IMR-90 (cell line): ENCODE results near the gene C10orf71. TPM values are rescaled to one million over a fixed set of nuclear protein-coding genes. Genes with fewer than 3 reads are reported as not detected.

Source experiments
- ATAC-seq: fragments of 200-7000 bp; cut with Tn5 transposase; 2 replicates; pipeline ENCODE4 v1.9.1; 2020; ENCODE audit warnings: low read depth, mild to moderate bottlenecking, moderate library complexity
- BruUV-seq: library from RNA; stranded (reverse); fragments of 400-500 nt; replicated peaks from 2 replicates; lab custom pipeline; 2021; lab: Mats Ljungman, UMichigan
- CTCF ChIA-PET: fragments of 300-600 bp; formaldehyde crosslinking; extraction: SDS; loops from one replicate; lab custom pipeline; 2021; ENCODE audit warnings: antibody characterized with exemption; lab: Yijun Ruan, JAX
- POLR2A ChIA-PET: fragments of 300-600 bp; sonication (Branson Sonifier 250); formaldehyde crosslinking; loops from one replicate; lab custom pipeline; 2022; ENCODE audit warnings: antibody characterized with exemption; ENCODE audit not compliant: unreplicated experiment; lab: Charles Lee
- DNase-seq: peaks from one replicate; pipeline ENCODE4 v3.0.0; 2013
- H2AFZ ChIP-seq: replicated peaks from 2 replicates; pipeline ENCODE3; 2013; ENCODE audit warnings: low read length, mild to moderate bottlenecking; ENCODE audit not compliant: poor library complexity
- H2AK5ac ChIP-seq: 2 replicates; pipeline ENCODE4 v1.6.1; 2013; ENCODE audit warnings: low read depth, low read length, inconsistent platforms
- H2AK9ac ChIP-seq: replicated peaks from 2 replicates; pipeline ENCODE3; 2013; ENCODE audit warnings: mild to moderate bottlenecking, low read depth, low read length, moderate library complexity; ENCODE audit not compliant: poor library complexity
- H2BK120ac ChIP-seq: 2 replicates; pipeline ENCODE4 v1.6.1; 2013; ENCODE audit warnings: low read depth, low read length, inconsistent platforms
- H2BK15ac ChIP-seq: 3 replicates; pipeline ENCODE4 v1.6.1; 2013; ENCODE audit warnings: low read depth, low read length, inconsistent platforms
- H2BK20ac ChIP-seq: 2 replicates; pipeline ENCODE4 v1.6.1; 2013; ENCODE audit warnings: low read depth, mild to moderate bottlenecking, inconsistent platforms, low read length, moderate library complexity
- H2BK5ac ChIP-seq: 2 replicates; pipeline ENCODE4 v1.6.1; 2013; ENCODE audit warnings: mild to moderate bottlenecking, low read depth, low read length, inconsistent platforms; ENCODE audit not compliant: poor library complexity, severe bottlenecking
- H3K14ac ChIP-seq: replicated peaks from 2 replicates; pipeline ENCODE4 v1.6.1; 2013; ENCODE audit warnings: low read depth, low read length, inconsistent platforms
- H3K18ac ChIP-seq: 2 replicates; pipeline ENCODE4 v1.6.1; 2013; ENCODE audit warnings: low read depth, low read length, control low read depth
- H3K23ac ChIP-seq: 2 replicates; pipeline ENCODE4 v1.6.1; 2013; ENCODE audit warnings: low read depth, low read length, inconsistent platforms
- H3K27ac ChIP-seq: 2 replicates; pipeline ENCODE4 v1.5.1; 2013; ENCODE audit warnings: mild to moderate bottlenecking, control low read depth, low read length; ENCODE audit not compliant: insufficient read depth
- H3K27me3 ChIP-seq: 2 replicates; pipeline ENCODE4 v1.6.1; 2013; ENCODE audit warnings: low read length; ENCODE audit not compliant: control insufficient read depth, insufficient read depth
- H3K36me3 ChIP-seq: 2 replicates; pipeline ENCODE4 v1.6.1; 2013; ENCODE audit warnings: low read length, mixed read lengths; ENCODE audit not compliant: control insufficient read depth, insufficient read depth
- H3K4ac ChIP-seq: 2 replicates; pipeline ENCODE4 v1.6.1; 2013; ENCODE audit warnings: low read depth, low read length, inconsistent platforms
- H3K4me1 ChIP-seq: 2 replicates; pipeline ENCODE4 v1.6.1; 2013; ENCODE audit warnings: low read length, mixed read lengths; ENCODE audit not compliant: control insufficient read depth, insufficient read depth
- H3K4me2 ChIP-seq: 2 replicates; pipeline ENCODE4 v1.6.1; 2013; ENCODE audit warnings: low read depth, mild to moderate bottlenecking, control low read depth, low read length, moderate library complexity
- H3K4me3 ChIP-seq: 2 replicates; pipeline ENCODE4 v1.5.1; 2013; ENCODE audit warnings: low read depth, mild to moderate bottlenecking, control low read depth, low read length, moderate library complexity; ENCODE audit not compliant: insufficient read depth
- H3K56ac ChIP-seq: 2 replicates; pipeline ENCODE4 v1.6.1; 2013; ENCODE audit warnings: low read length, inconsistent platforms; ENCODE audit not compliant: insufficient read depth; ENCODE audit errors: extremely low read depth
- H3K79me1 ChIP-seq, 2 experiments: 2 replicates each; pipeline ENCODE4 v1.6.1; 2013; ENCODE audit warnings: low read length in 2 of 2, inconsistent platforms in 1 of 2, low read depth in 1 of 2
- H3K9ac ChIP-seq: 2 replicates; pipeline ENCODE4 v1.6.1; 2013; ENCODE audit warnings: low read depth, low read length, control low read depth
- H3K9me1 ChIP-seq: 2 replicates; pipeline ENCODE4 v1.6.1; 2013; ENCODE audit warnings: low read length, inconsistent platforms; ENCODE audit not compliant: insufficient read depth
- H3K9me3 ChIP-seq: 2 replicates; pipeline ENCODE4 v1.6.1; 2013; ENCODE audit warnings: low read length; ENCODE audit not compliant: control insufficient read depth, insufficient read depth
- H4K20me1 ChIP-seq: 2 replicates; pipeline ENCODE4 v1.6.1; 2013; ENCODE audit warnings: low read length, inconsistent platforms; ENCODE audit not compliant: insufficient read depth
- H4K5ac ChIP-seq: 2 replicates; pipeline ENCODE4 v1.6.1; 2013; ENCODE audit warnings: mild to moderate bottlenecking, low read depth, low read length, control low read depth
- H4K8ac ChIP-seq, 2 experiments: 2 replicates each; pipeline ENCODE4 v1.6.1; 2013; ENCODE audit warnings: low read depth in 2 of 2, low read length in 2 of 2, control low read depth in 1 of 2, inconsistent platforms in 1 of 2
- H4K91ac ChIP-seq: 2 replicates; pipeline ENCODE4 v1.6.1; 2013; ENCODE audit warnings: low read depth, low read length, inconsistent platforms; ENCODE audit not compliant: insufficient read depth
- BHLHE40 ChIP-seq: fragments of 150-350 bp; IDR thresholded peaks from 2 replicates; pipeline ENCODE4 v1.6.1; 2016; ENCODE audit warnings: mild to moderate bottlenecking, low read depth, low read length
- CEBPB ChIP-seq: IDR thresholded peaks from 2 replicates; pipeline ENCODE4 v1.6.1; 2012; ENCODE audit warnings: low read depth, low read length, improper control_type of control experiment
- CHD1 ChIP-seq: IDR thresholded peaks from 2 replicates; pipeline ENCODE4 v1.6.1; 2012; ENCODE audit warnings: low read depth, low read length, improper control_type of control experiment
- FOS ChIP-seq: fragments of 150-350 bp; IDR thresholded peaks from 2 replicates; pipeline ENCODE4 v1.6.1; 2016; ENCODE audit warnings: low read depth, low read length
- MAFK ChIP-seq: IDR thresholded peaks from 2 replicates; pipeline ENCODE4 v1.6.1; 2012; ENCODE audit warnings: low read depth, low read length, improper control_type of control experiment
- MAZ ChIP-seq: IDR thresholded peaks from 2 replicates; pipeline ENCODE4 v1.6.1; 2012; ENCODE audit warnings: low read depth, mild to moderate bottlenecking, low read length, improper control_type of control experiment, moderate library complexity, borderline replicate concordance
- MXI1 ChIP-seq: IDR thresholded peaks from 2 replicates; pipeline ENCODE4 v1.6.1; 2012; ENCODE audit warnings: low read depth, mild to moderate bottlenecking, low read length, moderate library complexity, borderline replicate concordance
- NFE2L2 ChIP-seq: fragments of 150-350 bp; IDR thresholded peaks from 2 replicates; pipeline ENCODE4 v1.6.1; 2016; ENCODE audit warnings: low read depth, mild to moderate bottlenecking, low read length
- POLR2A ChIP-seq: IDR thresholded peaks from 2 replicates; pipeline ENCODE4 v1.6.1; 2012; ENCODE audit warnings: mild to moderate bottlenecking, low read depth, low read length
- RAD21 ChIP-seq: IDR thresholded peaks from 2 replicates; pipeline ENCODE4 v1.6.1; 2012; ENCODE audit warnings: low read length, improper control_type of control experiment
- RCOR1 ChIP-seq: IDR thresholded peaks from 2 replicates; pipeline ENCODE4 v1.6.1; 2012; ENCODE audit warnings: mild to moderate bottlenecking, low read length, improper control_type of control experiment; ENCODE audit not compliant: insufficient replicate concordance
- RFX5 ChIP-seq: IDR thresholded peaks from 2 replicates; pipeline ENCODE4 v1.8.0; 2012; ENCODE audit warnings: low read depth, mild to moderate bottlenecking, low read length, moderate library complexity
- SMC3 ChIP-seq: fragments of 150-350 bp; IDR thresholded peaks from 2 replicates; pipeline ENCODE4 v1.6.1; 2016; ENCODE audit warnings: low read depth, mild to moderate bottlenecking, antibody characterized with exemption, low read length, moderate library complexity
- WGBS, 2 experiments: methylation state at CpG; one replicate each; pipeline versions ENCODE4 v1.1.5 to v1.1.7; 2013; ENCODE audit warnings: missing lambda C conversion rate in 2 of 2; ENCODE audit not compliant: insufficient read length in 1 of 2; ENCODE audit errors: extremely low coverage in 2 of 2; 5-methylcytosine and 5-hydroxymethylcytosine counted together
- dilution Hi-C: fragments of 300-500 bp; cut with HindIII; formaldehyde crosslinking; loops from one replicate; pipeline ENCODE4 v1.14.3; 2018; ENCODE audit warnings: low sequenced_read_pairs; ENCODE audit not compliant: unreplicated experiment
- in situ Hi-C: fragments of 300-500 bp; cut with MboI; formaldehyde crosslinking; loops from 3 replicates; pipeline ENCODE4 v1.14.3; 2019; ENCODE audit warnings: low sequenced_read_pairs, inconsistent platforms, mixed read lengths
- intact Hi-C: fragments of 100-400 bp; cut with micrococcal nuclease; formaldehyde crosslinking; loops from 2 replicates; pipeline ENCODE4 v1.10.0; 2022
- polyA plus RNA-seq, 3 experiments: library from polyadenylated mRNA; depleted of rRNA; stranded (reverse); fragments of >200 nt; gene quantifications; 2 replicates each; pipeline ENCODE4 v1.2.3, GENCODE V29; 2012; ENCODE audit warnings: low replicate concordance in 1 of 3
- total RNA-seq: library from RNA; depleted of rRNA; stranded (reverse); fragments of >200 nt; gene quantifications from 2 replicates; pipeline ENCODE4 v1.2.3, GENCODE V29; 2012
- TF ChIP-seq, protein P1 (sequence below): conservative IDR thresholded peaks from 2 replicates; pipeline ENCODE4 v1.5.1; 2012; ENCODE audit warnings: mild to moderate bottlenecking, low read depth, low read length, improper control_type of control experiment
- TF ChIP-seq, protein P2 (sequence below): fragments of 150-350 bp; IDR thresholded peaks from 2 replicates; pipeline ENCODE4 v1.6.1; 2017; ENCODE audit warnings: mild to moderate bottlenecking, antibody characterized with exemption, low read length, low read depth
- TF ChIP-seq, protein P3 (sequence below): fragments of 150-350 bp; IDR thresholded peaks from 2 replicates; pipeline ENCODE4 v1.6.1; 2016; ENCODE audit warnings: low read depth, mild to moderate bottlenecking, low read length, moderate library complexity, borderline replicate concordance

The C10orf71 gene
- total and polyA plus RNA-seq, 2 of the 4 experiments (the other 2 are of a cell fraction) = not detected

DNA sequence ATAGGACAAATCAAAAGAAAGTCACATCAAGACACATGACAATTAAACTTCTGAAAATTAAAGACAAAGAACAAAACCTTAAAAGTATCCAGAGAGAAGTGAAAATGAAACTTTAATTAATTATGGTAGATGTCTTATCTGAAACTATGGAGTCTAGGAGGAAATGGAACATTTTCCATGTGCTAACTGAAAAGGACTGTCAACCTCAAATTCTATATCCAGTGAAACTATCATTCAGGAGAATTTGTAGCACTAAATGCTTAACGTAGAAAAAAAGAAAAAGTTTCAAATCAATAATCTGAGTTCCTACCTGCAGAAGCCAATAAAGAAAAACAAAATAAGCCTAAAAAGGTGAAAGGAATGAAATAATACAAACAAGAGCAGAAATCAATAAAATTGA, 33.1 kb upstream of the C10orf71 start:
- Histone ChIP-seq H3K79me1 (no peaks in the 10 kb centered on the region), H3K27me3 (peaks cover 9% of the 10 kb centered on the region), H2BK5ac (no peak overlapping the region), H3K4me3 (no peak overlapping the region), H3K18ac (no peak overlapping the region), H3K36me3 (no peaks in the 10 kb centered on the region), H3K23ac (no peak overlapping the region), H3K9me3 (no peaks in the 10 kb centered on the region; the same call in 1 of the 2 replicates), H3K9ac (no peak overlapping the region), H2BK20ac (no peak overlapping the region), H2BK15ac (no peak overlapping the region), H2AK5ac (no peak overlapping the region), H3K27ac (no peak overlapping the region), H4K8ac (no peak overlapping the region), H3K56ac (no peak overlapping the region), H2AFZ (no peak overlapping the region), H3K4ac (no peak overlapping the region), H3K4me1 (no peaks in the 10 kb centered on the region), H3K4me2 (no peak overlapping the region), H2AK9ac (no peak overlapping the region), H3K9me1 (no peaks in the 10 kb centered on the region), H4K91ac (no peak overlapping the region), H4K20me1 (no peaks in the 10 kb centered on the region), H3K14ac (no peak overlapping the region), H2BK120ac (no peak overlapping the region), H4K5ac (no peak overlapping the region)
- in situ Hi-C loops (no loop called here), intact Hi-C loops (no loop called here), dilution Hi-C loops (no loop called here)
- no TSS peak for BruUV-seq
- no peak for ATAC-seq
- POLR2A ChIA-PET = no interaction called here
- WGBS, 2 experiments = no CpG with 5 or more reads among the region's 1 CpG
- DNase-seq = no peak
- TF ChIP-seq, protein P1, sequence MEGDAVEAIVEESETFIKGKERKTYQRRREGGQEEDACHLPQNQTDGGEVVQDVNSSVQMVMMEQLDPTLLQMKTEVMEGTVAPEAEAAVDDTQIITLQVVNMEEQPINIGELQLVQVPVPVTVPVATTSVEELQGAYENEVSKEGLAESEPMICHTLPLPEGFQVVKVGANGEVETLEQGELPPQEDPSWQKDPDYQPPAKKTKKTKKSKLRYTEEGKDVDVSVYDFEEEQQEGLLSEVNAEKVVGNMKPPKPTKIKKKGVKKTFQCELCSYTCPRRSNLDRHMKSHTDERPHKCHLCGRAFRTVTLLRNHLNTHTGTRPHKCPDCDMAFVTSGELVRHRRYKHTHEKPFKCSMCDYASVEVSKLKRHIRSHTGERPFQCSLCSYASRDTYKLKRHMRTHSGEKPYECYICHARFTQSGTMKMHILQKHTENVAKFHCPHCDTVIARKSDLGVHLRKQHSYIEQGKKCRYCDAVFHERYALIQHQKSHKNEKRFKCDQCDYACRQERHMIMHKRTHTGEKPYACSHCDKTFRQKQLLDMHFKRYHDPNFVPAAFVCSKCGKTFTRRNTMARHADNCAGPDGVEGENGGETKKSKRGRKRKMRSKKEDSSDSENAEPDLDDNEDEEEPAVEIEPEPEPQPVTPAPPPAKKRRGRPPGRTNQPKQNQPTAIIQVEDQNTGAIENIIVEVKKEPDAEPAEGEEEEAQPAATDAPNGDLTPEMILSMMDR = no peak
- no peak for TF ChIP-seq RCOR1
- no peak for TF ChIP-seq POLR2A
- no peak for TF ChIP-seq SMC3
- TF ChIP-seq MXI1 = no peak
- TF ChIP-seq NFE2L2 = no peak
- no peak for TF ChIP-seq RFX5
- TF ChIP-seq BHLHE40 = no peak
- no peak for TF ChIP-seq CHD1
- TF ChIP-seq FOS = no peak
- no peak for TF ChIP-seq MAZ
- TF ChIP-seq, protein P2, sequence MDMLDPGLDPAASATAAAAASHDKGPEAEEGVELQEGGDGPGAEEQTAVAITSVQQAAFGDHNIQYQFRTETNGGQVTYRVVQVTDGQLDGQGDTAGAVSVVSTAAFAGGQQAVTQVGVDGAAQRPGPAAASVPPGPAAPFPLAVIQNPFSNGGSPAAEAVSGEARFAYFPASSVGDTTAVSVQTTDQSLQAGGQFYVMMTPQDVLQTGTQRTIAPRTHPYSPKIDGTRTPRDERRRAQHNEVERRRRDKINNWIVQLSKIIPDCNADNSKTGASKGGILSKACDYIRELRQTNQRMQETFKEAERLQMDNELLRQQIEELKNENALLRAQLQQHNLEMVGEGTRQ = no peak
- TF ChIP-seq, protein P3, sequence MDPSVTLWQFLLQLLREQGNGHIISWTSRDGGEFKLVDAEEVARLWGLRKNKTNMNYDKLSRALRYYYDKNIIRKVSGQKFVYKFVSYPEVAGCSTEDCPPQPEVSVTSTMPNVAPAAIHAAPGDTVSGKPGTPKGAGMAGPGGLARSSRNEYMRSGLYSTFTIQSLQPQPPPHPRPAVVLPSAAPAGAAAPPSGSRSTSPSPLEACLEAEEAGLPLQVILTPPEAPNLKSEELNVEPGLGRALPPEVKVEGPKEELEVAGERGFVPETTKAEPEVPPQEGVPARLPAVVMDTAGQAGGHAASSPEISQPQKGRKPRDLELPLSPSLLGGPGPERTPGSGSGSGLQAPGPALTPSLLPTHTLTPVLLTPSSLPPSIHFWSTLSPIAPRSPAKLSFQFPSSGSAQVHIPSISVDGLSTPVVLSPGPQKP = no peak
- no peak for TF ChIP-seq RAD21
- TF ChIP-seq MAFK = no peak
- TF ChIP-seq CEBPB = no peak
- CTCF ChIA-PET = no interaction called here
